ENCODE results near the gene FBXO5. TPM values are rescaled to one million over a fixed set of nuclear protein-coding genes. Genes with fewer than 3 reads are reported as not detected.
"Not testable (repeated sequence)": the region's sequence is repeated elsewhere in the genome, so short reads cannot be mapped to it uniquely, and the experiment has no call there.

The FBXO5 gene
- total RNA-seq, 1 donor = 6.5 TPM

DNA sequence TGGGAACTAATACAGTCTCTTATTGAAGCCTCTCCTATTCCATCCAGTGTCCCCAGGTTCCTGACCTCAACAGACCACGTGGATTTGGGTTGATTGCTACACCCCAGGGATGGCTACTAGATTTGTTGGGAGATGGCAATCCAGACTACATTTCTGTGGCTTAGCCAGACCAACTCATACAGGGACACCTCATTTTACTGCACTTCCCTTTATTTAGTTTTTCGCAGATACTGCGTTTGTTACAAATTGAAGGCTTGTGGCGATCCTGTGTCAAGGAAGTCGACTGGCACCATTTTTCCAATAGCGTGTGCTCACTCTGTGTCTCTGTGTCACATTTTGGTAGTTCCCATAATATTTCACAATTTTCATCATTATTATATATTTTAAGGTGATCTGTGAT is 30.0 kb upstream of the FBXO5 start:
- no peaks in the 10 kb centered on the region for H4K20me1 ChIP-seq (ENCODE audit: insufficient read depth, low read length)
- no peak overlapping the region for H3K4me3 ChIP-seq (ENCODE audit: insufficient read depth, low read length)
- H3K27me3 ChIP-seq (ENCODE audit: insufficient read depth, low read length) = no peaks in the 10 kb centered on the region
- no peak overlapping the region for H3K4me2 ChIP-seq (ENCODE audit: insufficient read depth, low read length)
- TF ChIP-seq, protein P1, sequence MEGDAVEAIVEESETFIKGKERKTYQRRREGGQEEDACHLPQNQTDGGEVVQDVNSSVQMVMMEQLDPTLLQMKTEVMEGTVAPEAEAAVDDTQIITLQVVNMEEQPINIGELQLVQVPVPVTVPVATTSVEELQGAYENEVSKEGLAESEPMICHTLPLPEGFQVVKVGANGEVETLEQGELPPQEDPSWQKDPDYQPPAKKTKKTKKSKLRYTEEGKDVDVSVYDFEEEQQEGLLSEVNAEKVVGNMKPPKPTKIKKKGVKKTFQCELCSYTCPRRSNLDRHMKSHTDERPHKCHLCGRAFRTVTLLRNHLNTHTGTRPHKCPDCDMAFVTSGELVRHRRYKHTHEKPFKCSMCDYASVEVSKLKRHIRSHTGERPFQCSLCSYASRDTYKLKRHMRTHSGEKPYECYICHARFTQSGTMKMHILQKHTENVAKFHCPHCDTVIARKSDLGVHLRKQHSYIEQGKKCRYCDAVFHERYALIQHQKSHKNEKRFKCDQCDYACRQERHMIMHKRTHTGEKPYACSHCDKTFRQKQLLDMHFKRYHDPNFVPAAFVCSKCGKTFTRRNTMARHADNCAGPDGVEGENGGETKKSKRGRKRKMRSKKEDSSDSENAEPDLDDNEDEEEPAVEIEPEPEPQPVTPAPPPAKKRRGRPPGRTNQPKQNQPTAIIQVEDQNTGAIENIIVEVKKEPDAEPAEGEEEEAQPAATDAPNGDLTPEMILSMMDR (IDR thresholded peaks at IDR 0.05; ENCODE audit: extremely low read depth, low read depth, low read length) = no peak
- no peaks in the 10 kb centered on the region for H3K4me1 ChIP-seq (ENCODE audit: insufficient read depth, low read length)
- H3K79me2 ChIP-seq (ENCODE audit: insufficient read depth, low read length) = no peaks in the 10 kb centered on the region
- DNase-seq (ENCODE audit: insufficient read length, low spot score, missing footprints) = no peak
- H3K9me3 ChIP-seq (ENCODE audit: low read depth, low read length) = no peaks in the 10 kb centered on the region
- H3K36me3 ChIP-seq (ENCODE audit: insufficient read depth, low read length) = no peaks in the 10 kb centered on the region
- H2AFZ ChIP-seq (ENCODE audit: low read length) = no peak overlapping the region
- no peak overlapping the region for H3K27ac ChIP-seq (ENCODE audit: low read depth, low read length)

DNA sequence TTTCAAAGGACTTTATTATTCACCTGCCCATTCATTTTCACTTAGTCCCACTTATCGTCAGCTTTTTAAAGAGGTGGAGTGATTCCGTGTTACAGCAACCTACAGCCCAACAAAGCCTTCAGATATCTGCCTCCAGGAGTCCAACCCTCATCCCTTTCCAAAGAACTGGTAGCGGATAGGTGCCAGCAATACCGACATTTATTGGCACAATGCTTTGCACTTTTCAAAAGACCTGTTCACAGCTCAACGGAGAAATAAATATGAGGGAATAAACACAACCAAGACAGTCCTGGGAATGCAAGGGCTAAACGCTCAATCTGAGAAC is 20.5 kb upstream of the FBXO5 start:
- Histone ChIP-seq H4K20me1 (ENCODE audit: insufficient read depth, low read length) (peaks cover 12% of the 10 kb centered on the region), H3K79me2 (ENCODE audit: insufficient read depth, low read length) (peaks cover 48% of the 10 kb centered on the region)
- no peak for DNase-seq (ENCODE audit: insufficient read length, low spot score, missing footprints)

DNA sequence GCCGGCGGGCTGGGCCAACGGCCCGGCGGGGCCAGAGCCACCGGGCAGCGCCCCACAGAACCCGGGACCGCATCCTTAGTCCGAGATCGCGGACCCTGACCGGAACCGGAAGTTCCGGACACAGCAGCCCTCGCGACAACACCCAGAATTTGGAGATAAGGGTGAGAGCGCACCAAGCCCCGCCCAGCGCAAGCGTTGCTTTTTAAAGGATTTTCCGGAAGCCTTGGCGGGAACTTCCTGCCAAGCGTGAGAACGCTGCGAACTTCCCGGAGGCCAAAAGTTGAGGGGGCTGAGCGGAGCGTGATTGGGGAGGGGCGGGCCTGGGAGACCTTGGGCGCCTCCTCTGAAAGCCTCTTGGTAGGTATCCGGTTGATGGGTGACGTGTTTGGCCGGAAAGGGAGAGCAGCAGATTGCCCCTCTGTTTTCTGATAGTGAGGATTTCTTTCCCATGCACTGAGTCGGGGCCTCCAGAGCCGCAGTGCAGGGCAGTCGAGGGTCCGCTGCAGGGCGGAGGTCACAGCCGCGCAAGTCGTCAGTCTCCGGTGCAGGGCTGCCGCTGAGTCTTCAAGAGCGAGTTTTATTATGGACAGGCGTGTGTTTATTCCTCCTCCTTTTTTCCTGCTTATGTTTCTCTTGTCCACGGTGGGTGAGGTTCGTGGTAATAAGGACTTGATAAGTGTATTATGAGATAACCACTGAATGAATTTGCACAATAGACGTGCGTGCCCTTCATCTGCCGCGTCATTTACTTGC is 19.9 kb upstream of the FBXO5 start, which contains the start of gene MTRF1L:
Gene MTRF1L, minus strand, starts transcription at position 97 of the 753 bp plus-strand sequence. Its CDS starts 24 bp downstream, at position 73.
- DNase-seq (ENCODE audit: insufficient read length, low spot score, missing footprints) = peak; percentile 93
- Histone ChIP-seq H3K27me3 (ENCODE audit: insufficient read depth, low read length) (no peaks in the 10 kb centered on the region), H2AFZ (ENCODE audit: low read length) (peak within 1 kb of the TSS; percentile 89), H3K36me3 (ENCODE audit: insufficient read depth, low read length) (no peaks in the 10 kb centered on the region), H3K27ac (ENCODE audit: low read depth, low read length) (peak within 1 kb of the TSS; percentile 90), H3K4me3 (ENCODE audit: insufficient read depth, low read length) (peak within 1 kb of the TSS; percentile 90), H3K9me3 (ENCODE audit: low read depth, low read length) (no peaks in the 10 kb centered on the region), H4K20me1 (ENCODE audit: insufficient read depth, low read length) (peaks cover 12% of the 10 kb centered on the region), H3K4me2 (ENCODE audit: insufficient read depth, low read length) (peak within 1 kb of the TSS; percentile 99), H3K79me2 (ENCODE audit: insufficient read depth, low read length) (peaks cover 52% of the 10 kb centered on the region), H3K4me1 (ENCODE audit: insufficient read depth, low read length) (peaks cover 9% of the 10 kb centered on the region)
- TF ChIP-seq, protein P1 (IDR thresholded peaks at IDR 0.05; ENCODE audit: extremely low read depth, low read depth, low read length) = no peak

More for the DNA sequence above, 20.5 kb upstream of the FBXO5 start:
- H3K27me3 ChIP-seq (ENCODE audit: insufficient read depth, low read length) = no peaks in the 10 kb centered on the region
- TF ChIP-seq, protein P1 (IDR thresholded peaks at IDR 0.05; ENCODE audit: extremely low read depth, low read depth, low read length) = no peak
- no peaks in the 10 kb centered on the region for H3K9me3 ChIP-seq (ENCODE audit: low read depth, low read length)
- H3K27ac ChIP-seq (ENCODE audit: low read depth, low read length) = peak overlapping the region; percentile 90
- no peaks in the 10 kb centered on the region for H3K36me3 ChIP-seq (ENCODE audit: insufficient read depth, low read length)
- H2AFZ ChIP-seq (ENCODE audit: low read length) = peak overlapping the region; percentile 89
- peaks cover 9% of the 10 kb centered on the region for H3K4me1 ChIP-seq (ENCODE audit: insufficient read depth, low read length)
- H3K4me2 ChIP-seq (ENCODE audit: insufficient read depth, low read length) = peak overlapping the region; percentile 99
- peak overlapping the region; percentile 90 for H3K4me3 ChIP-seq (ENCODE audit: insufficient read depth, low read length)

DNA sequence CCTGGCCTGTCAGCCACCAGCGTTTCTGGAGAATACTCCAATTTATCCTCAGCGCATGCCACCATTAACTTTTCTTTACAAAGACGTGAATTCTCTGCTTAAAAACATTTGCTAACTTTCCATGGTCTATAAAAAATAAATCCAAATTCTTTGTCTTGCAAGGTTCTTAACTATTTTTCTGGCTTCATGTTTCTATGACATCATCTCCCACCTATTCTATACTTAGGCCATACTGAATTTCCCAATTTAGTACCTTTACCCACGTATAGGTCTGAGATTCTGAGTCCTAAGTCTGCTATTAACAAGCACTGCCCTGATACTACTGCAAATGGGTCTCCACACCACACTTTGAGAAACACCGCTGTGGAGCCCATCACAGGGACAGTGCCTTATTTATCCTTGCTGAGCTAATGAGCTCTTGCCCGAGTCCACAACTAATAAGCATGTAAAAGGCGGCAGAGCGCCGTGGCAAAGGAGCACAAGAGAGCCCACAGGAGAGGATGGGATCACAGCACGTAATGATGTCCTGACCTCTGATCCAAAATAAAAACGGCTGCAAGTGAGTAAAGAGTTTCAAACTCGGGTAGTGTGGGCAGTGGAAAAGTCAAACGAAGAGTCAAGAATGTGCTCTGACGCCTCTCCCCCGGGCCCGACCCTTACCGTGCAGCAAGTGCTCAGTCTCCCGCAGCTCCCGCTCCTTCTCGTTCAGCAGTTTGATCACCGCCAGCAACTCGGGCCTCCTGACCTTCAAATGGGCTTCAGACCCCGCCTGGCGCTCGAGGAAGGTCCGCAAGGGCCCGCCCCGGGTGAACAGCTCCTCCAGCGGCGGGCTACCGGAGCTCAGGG is 19.1 kb upstream of the FBXO5 start:
- peak overlapping the region; percentile 90 for H3K4me3 ChIP-seq (ENCODE audit: insufficient read depth, low read length)
- peaks cover 59% of the 10 kb centered on the region for H3K79me2 ChIP-seq (ENCODE audit: insufficient read depth, low read length)
- no peaks in the 10 kb centered on the region for H3K27me3 ChIP-seq (ENCODE audit: insufficient read depth, low read length)
- no peak for DNase-seq (ENCODE audit: insufficient read length, low spot score, missing footprints)
- no peaks in the 10 kb centered on the region for H3K9me3 ChIP-seq (ENCODE audit: low read depth, low read length)
- TF ChIP-seq, protein P1 (IDR thresholded peaks at IDR 0.05; ENCODE audit: extremely low read depth, low read depth, low read length) = no peak
- peak overlapping the region; percentile 99 for H3K4me2 ChIP-seq (ENCODE audit: insufficient read depth, low read length)
- peaks cover 7% of the 10 kb centered on the region for H3K36me3 ChIP-seq (ENCODE audit: insufficient read depth, low read length)
- H2AFZ ChIP-seq (ENCODE audit: low read length) = peak overlapping the region; percentile 58
- peaks cover 9% of the 10 kb centered on the region for H3K4me1 ChIP-seq (ENCODE audit: insufficient read depth, low read length)
- peaks cover 12% of the 10 kb centered on the region for H4K20me1 ChIP-seq (ENCODE audit: insufficient read depth, low read length)
- H3K27ac ChIP-seq (ENCODE audit: low read depth, low read length) = peak overlapping the region; percentile 90

DNA sequence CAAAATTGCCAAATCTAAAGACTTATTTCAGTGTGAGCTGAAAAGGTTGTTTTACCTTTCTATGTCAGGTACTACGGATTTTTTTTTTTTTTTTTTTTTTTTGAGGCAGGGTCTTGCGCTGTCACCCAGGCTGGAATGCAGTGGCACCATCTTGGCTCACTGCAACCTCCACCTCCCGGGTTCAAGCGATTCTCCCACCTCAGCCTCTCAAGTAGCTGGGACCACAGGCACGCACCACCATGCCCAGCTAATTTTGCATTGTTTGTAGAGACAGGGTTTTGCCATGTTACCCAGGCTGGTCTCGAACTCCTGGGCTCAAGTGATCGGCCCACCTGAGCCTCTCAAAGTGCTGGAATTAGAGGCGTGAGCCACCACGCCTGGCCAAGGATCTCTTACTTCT is 17.9 kb upstream of the FBXO5 start:
- not testable (repeated sequence) for H3K9me3 ChIP-seq (ENCODE audit: low read depth, low read length); DNase-seq (ENCODE audit: insufficient read length, low spot score, missing footprints); H3K27me3 ChIP-seq (ENCODE audit: insufficient read depth, low read length); H3K4me1 ChIP-seq (ENCODE audit: insufficient read depth, low read length); H2AFZ ChIP-seq (ENCODE audit: low read length)
- Histone ChIP-seq H3K79me2 (ENCODE audit: insufficient read depth, low read length) (peaks cover 71% of the 10 kb centered on the region), H4K20me1 (ENCODE audit: insufficient read depth, low read length) (peaks cover 12% of the 10 kb centered on the region), H3K36me3 (ENCODE audit: insufficient read depth, low read length) (peaks cover 14% of the 10 kb centered on the region), H3K27ac (ENCODE audit: low read depth, low read length) (peak overlapping the region; percentile 90), H3K4me2 (ENCODE audit: insufficient read depth, low read length) (peak overlapping the region; percentile 99), H3K4me3 (ENCODE audit: insufficient read depth, low read length) (peak overlapping the region; percentile 90)
